Loucy (cell line): ENCODE results near the gene BCCIP.

ENCODE experiments used
- H2AFZ ChIP-seq: fragments of 200-600 bp; sonication (generic); 2 replicates; pipeline ENCODE4 v1.6.0; 2016; ENCODE audit warnings: antibody characterized with exemption, mild to moderate bottlenecking, low read length, moderate library complexity
- H3F3A ChIP-seq: fragments of 200-600 bp; 2 replicates; pipeline ENCODE4 v1.6.0; 2016; ENCODE audit warnings: antibody characterized with exemption, low read depth, mild to moderate bottlenecking
- H3K27me3 ChIP-seq: fragments of 200-600 bp; sonication (generic); 2 replicates; pipeline ENCODE4 v1.6.1; 2014; ENCODE audit warnings: low read length, mild to moderate bottlenecking; ENCODE audit not compliant: insufficient read depth, poor library complexity, severe bottlenecking
- H3K36me3 ChIP-seq: fragments of 200-600 bp; sonication (generic); 2 replicates; pipeline ENCODE4 v1.6.1; 2016; ENCODE audit warnings: low read length; ENCODE audit not compliant: insufficient read depth
- H3K4me1 ChIP-seq: fragments of 200-600 bp; sonication (generic); 2 replicates; pipeline ENCODE4 v1.5.1; 2014; ENCODE audit warnings: low read length, mild to moderate bottlenecking; ENCODE audit not compliant: insufficient read depth, poor library complexity, severe bottlenecking
- H3K4me2 ChIP-seq: fragments of 200-600 bp; sonication (generic); 2 replicates; pipeline ENCODE4 v1.6.0; 2014; ENCODE audit warnings: antibody characterized with exemption, low read length, low read depth, mild to moderate bottlenecking; ENCODE audit not compliant: poor library complexity, severe bottlenecking
- H3K4me3 ChIP-seq: fragments of 200-600 bp; sonication (generic); 2 replicates; pipeline ENCODE4 v1.5.1; 2014; ENCODE audit warnings: low read length, mild to moderate bottlenecking, mixed read lengths; ENCODE audit not compliant: poor library complexity, severe bottlenecking
- H3K79me2 ChIP-seq: fragments of 200-600 bp; sonication (generic); 2 replicates; pipeline ENCODE4 v1.6.1; 2014; ENCODE audit warnings: low read length; ENCODE audit not compliant: insufficient read depth
- H3K9ac ChIP-seq: fragments of 200-600 bp; sonication (generic); 2 replicates; pipeline ENCODE4 v1.6.0; 2014; ENCODE audit warnings: mild to moderate bottlenecking, low read depth, low read length, moderate library complexity; ENCODE audit not compliant: poor library complexity, severe bottlenecking
- H3K9me2 ChIP-seq: fragments of 200-600 bp; sonication (generic); replicated peaks from 2 replicates; pipeline ENCODE4 v1.6.1; 2016; ENCODE audit warnings: low read depth, low read length, mixed read lengths
- H3K9me3 ChIP-seq: fragments of 200-600 bp; sonication (generic); 2 replicates; pipeline ENCODE4 v1.6.1; 2014; ENCODE audit warnings: mild to moderate bottlenecking, antibody characterized with exemption, low read length, low read depth; ENCODE audit not compliant: insufficient read depth
- H4K20me1 ChIP-seq: fragments of 200-600 bp; sonication (generic); 2 replicates; pipeline ENCODE4 v1.6.0; 2014; ENCODE audit warnings: antibody characterized with exemption, low read length, mild to moderate bottlenecking; ENCODE audit not compliant: insufficient read depth, poor library complexity, severe bottlenecking
- EZH2phosphoT487 ChIP-seq: fragments of 200-600 bp; IDR thresholded peaks from 2 replicates; pipeline ENCODE4 v1.6.1; 2018; ENCODE audit warnings: antibody characterized with exemption, mild to moderate bottlenecking, moderate library complexity, borderline replicate concordance
- TF ChIP-seq, protein P1 (sequence below): fragments of 200-600 bp; sonication (generic); conservative IDR thresholded peaks from 2 replicates; pipeline ENCODE4 v1.5.1; 2014; ENCODE audit warnings: mild to moderate bottlenecking, antibody characterized with exemption, low read length

The BCCIP gene

DNA sequence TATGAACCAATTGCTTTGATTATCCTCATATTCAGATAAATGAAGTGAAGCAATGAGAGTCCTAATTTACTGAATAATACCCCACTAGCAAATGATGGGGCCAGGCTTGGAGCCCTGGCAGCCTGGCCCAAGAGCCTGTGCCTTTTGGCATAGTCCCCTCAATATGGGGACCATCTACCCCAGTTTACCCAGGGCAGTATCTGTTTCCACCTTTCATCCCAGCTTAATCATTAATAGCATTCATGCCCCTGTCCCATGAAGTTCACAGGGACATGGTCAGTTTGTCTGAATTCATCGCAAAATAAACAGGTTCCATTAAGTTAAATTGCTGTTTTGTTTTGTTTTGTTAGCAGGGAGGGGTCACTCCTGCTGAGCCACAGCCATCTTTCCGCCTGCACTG lies 25.5 kb downstream of the BCCIP start:
- no peaks in the 10 kb centered on the region for H3K79me2 ChIP-seq
- no peak overlapping the region for H3K4me2 ChIP-seq
- H3K9me2 ChIP-seq = no peaks in the 10 kb centered on the region
- no peaks in the 10 kb centered on the region for H3K9me3 ChIP-seq
- H4K20me1 ChIP-seq = no peaks in the 10 kb centered on the region
- no peak overlapping the region for H2AFZ ChIP-seq
- H3K9ac ChIP-seq = no peak overlapping the region
- no peak for TF ChIP-seq EZH2phosphoT487
- TF ChIP-seq, protein P1, sequence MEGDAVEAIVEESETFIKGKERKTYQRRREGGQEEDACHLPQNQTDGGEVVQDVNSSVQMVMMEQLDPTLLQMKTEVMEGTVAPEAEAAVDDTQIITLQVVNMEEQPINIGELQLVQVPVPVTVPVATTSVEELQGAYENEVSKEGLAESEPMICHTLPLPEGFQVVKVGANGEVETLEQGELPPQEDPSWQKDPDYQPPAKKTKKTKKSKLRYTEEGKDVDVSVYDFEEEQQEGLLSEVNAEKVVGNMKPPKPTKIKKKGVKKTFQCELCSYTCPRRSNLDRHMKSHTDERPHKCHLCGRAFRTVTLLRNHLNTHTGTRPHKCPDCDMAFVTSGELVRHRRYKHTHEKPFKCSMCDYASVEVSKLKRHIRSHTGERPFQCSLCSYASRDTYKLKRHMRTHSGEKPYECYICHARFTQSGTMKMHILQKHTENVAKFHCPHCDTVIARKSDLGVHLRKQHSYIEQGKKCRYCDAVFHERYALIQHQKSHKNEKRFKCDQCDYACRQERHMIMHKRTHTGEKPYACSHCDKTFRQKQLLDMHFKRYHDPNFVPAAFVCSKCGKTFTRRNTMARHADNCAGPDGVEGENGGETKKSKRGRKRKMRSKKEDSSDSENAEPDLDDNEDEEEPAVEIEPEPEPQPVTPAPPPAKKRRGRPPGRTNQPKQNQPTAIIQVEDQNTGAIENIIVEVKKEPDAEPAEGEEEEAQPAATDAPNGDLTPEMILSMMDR = no peak
- H3K4me1 ChIP-seq = no peaks in the 10 kb centered on the region
- H3K27me3 ChIP-seq = no peaks in the 10 kb centered on the region
- H3K36me3 ChIP-seq = no peaks in the 10 kb centered on the region
- H3F3A ChIP-seq = no peaks in the 10 kb centered on the region
- no peak overlapping the region for H3K4me3 ChIP-seq

DNA sequence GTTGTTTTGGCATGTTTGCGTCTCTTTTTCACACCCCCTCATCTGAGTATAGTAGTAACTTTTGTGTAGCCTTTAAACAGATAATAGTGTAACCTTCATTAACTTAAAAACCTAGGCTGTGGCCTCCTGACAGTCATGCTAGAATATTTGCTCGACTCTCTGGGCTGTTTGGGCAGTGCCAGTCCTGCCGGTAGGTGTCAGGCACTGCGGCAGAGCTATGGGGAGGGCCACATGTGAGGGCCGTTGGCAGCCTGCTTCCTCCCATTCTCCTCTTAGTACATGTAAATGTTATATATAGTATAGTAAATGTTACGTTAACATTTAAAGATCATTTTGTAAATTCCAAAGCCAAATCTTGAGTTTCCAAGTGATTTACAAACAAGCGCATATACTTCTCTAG lies 26.1 kb downstream of the BCCIP start:
- Histone ChIP-seq H2AFZ (no peak overlapping the region), H3K79me2 (no peaks in the 10 kb centered on the region), H3K4me2 (no peak overlapping the region), H3K36me3 (no peaks in the 10 kb centered on the region), H3K9me2 (no peaks in the 10 kb centered on the region), H3K9ac (no peak overlapping the region), H4K20me1 (no peaks in the 10 kb centered on the region), H3K4me1 (no peaks in the 10 kb centered on the region), H3K4me3 (no peak overlapping the region), H3F3A (no peaks in the 10 kb centered on the region), H3K27me3 (no peaks in the 10 kb centered on the region), H3K9me3 (no peaks in the 10 kb centered on the region)
- TF ChIP-seq, protein P1 = no peak
- TF ChIP-seq EZH2phosphoT487 = no peak

DNA sequence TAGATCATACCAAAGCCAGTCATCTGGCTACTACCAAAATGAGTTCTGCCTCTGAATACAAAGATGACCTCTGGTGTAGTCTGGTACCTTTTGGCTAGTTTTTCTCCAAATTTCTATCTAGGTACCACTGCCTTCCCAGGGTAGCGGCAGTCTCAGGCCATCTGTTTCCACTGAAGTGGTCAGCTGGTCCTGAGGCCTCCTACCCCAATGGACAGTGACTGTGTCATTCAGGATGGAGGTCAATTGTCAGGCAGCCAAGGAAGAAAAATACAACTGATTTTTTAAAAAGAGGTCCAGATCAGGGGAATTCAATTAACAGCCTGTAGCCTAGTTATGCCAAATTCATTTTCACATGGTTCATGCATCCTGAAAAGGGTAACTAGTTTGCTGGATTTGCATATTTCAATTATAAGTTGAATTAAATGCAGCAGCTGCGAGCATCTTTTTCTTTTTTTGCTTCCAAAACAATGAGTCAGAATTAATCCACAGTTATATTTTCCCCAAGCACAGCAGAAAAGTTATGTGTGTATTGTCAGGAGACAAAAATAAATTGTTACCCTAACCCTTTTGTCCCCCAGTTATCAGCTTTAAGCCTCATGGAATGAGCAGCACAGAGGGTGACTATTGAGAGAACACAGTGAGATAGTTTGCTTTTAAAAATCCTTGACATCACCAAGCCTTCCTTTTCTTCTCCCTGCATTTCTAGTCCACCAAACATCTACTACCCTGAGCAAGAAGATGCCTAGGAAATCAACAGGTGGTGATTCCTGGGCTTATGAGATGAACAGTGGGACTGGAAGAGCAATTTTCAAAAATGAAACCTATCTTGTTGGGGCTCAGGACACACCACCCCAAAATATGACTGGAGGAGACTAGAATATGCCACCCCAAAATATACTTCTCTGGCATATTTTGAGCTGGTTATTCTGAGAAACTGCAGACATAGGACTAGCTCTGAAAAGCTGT lies 27.7 kb downstream of the BCCIP start:
- no peaks in the 10 kb centered on the region for H3K4me1 ChIP-seq
- no peak overlapping the region for H3K4me2 ChIP-seq
- no peak overlapping the region for H2AFZ ChIP-seq
- H3K4me3 ChIP-seq = no peak overlapping the region
- H4K20me1 ChIP-seq = no peaks in the 10 kb centered on the region
- H3K79me2 ChIP-seq = no peaks in the 10 kb centered on the region
- H3K27me3 ChIP-seq = no peaks in the 10 kb centered on the region
- no peaks in the 10 kb centered on the region for H3F3A ChIP-seq
- no peaks in the 10 kb centered on the region for H3K9me2 ChIP-seq
- no peaks in the 10 kb centered on the region for H3K9me3 ChIP-seq
- H3K9ac ChIP-seq = no peak overlapping the region
- H3K36me3 ChIP-seq = no peaks in the 10 kb centered on the region
- TF ChIP-seq EZH2phosphoT487 = no peak
- TF ChIP-seq, protein P1 = no peak
